Activated naive CD8-positive, alpha-beta T cell treated with anti-CD3 and anti-CD28 coated beads, Interleukin-2, amount 10 ng/mL, durations not matched to agents 7 days and 5 days (primary cell): Measurements from ENCODE around the gene SMIM13. TPM values are rescaled to one million over a fixed set of nuclear protein-coding genes. Genes with fewer than 3 reads are reported as not detected.
"Not testable (repeated sequence)": the region's sequence is repeated elsewhere in the genome, so short reads cannot be mapped to it uniquely, and the experiment has no call there.

Source experiments
- ATAC-seq: fragments of 150-1000 bp; cut with Tn5 transposase; one replicate; pipeline ENCODE4 v1.10.0; 2021; ENCODE audit warnings: low read depth, moderate library complexity
- POLR2A ChIA-PET: fragments of 350-600 bp; sonication (Branson Sonifier 250); formaldehyde crosslinking; loops from one replicate; lab custom pipeline; 2021; ENCODE audit warnings: antibody characterized with exemption; lab: Charles Lee
- DNase-seq: peaks from one replicate; pipeline ENCODE4 v3.0.0; 2021
- H3K27ac Mint-ChIP-seq: one replicate; pipeline ENCODE4 v1.8.0; 2022; ENCODE audit warnings: mild to moderate bottlenecking, mixed read lengths
- H3K27me3 Mint-ChIP-seq: one replicate; pipeline ENCODE4 v1.8.0; 2022; ENCODE audit warnings: mild to moderate bottlenecking, moderate library complexity, mixed read lengths
- H3K36me3 Mint-ChIP-seq: one replicate; pipeline ENCODE4 v1.8.0; 2021; ENCODE audit warnings: mild to moderate bottlenecking, mixed read lengths
- H3K4me1 Mint-ChIP-seq: one replicate; pipeline ENCODE4 v1.8.0; 2021; ENCODE audit warnings: mixed read lengths
- H3K4me3 Mint-ChIP-seq: one replicate; pipeline ENCODE4 v1.8.0; 2022; ENCODE audit warnings: mild to moderate bottlenecking, moderate library complexity, mixed read lengths
- H3K9me3 Mint-ChIP-seq: one replicate; pipeline ENCODE4 v1.8.0; 2021; ENCODE audit warnings: mixed read lengths
- total RNA-seq, 2 experiments: library from RNA; stranded (reverse); gene quantifications; one replicate each; pipeline ENCODE4 v1.2.3, GENCODE V29; 2021

SMIM13 gene
- total RNA-seq, 2 experiments from 2014 or later: 7.0 to 8.3 TPM

GRCh38 chr6:11115808-11116536 is 22.3 kb downstream of the SMIM13 start:
- DNase-seq, H3K4me3 Mint-ChIP-seq, ATAC-seq, H3K36me3 Mint-ChIP-seq, H3K27me3 Mint-ChIP-seq, POLR2A ChIA-PET, H3K27ac Mint-ChIP-seq, H3K9me3 Mint-ChIP-seq: not testable (repeated sequence)
- H3K4me1 Mint-ChIP-seq: peaks cover 22% of the 10 kb centered on the region

GRCh38 chr6:11120271-11121005 is 26.8 kb downstream of the SMIM13 start:
- ATAC-seq: no peak
- POLR2A ChIA-PET: no interaction called here
- Mint-ChIP-seq H3K27ac (no peak overlapping the region), H3K36me3 (peaks cover 6% of the 10 kb centered on the region), H3K9me3 (no peaks in the 10 kb centered on the region), H3K27me3 (no peaks in the 10 kb centered on the region), H3K4me3 (no peak overlapping the region), H3K4me1 (peaks cover 20% of the 10 kb centered on the region)
- DNase-seq: no peak

- Mint-ChIP-seq H3K27ac (no peak overlapping the region), H3K4me1 (peaks cover 16% of the 10 kb centered on the region), H3K27me3 (no peaks in the 10 kb centered on the region), H3K9me3 (peaks cover 2% of the 10 kb centered on the region), H3K36me3 (peaks cover 16% of the 10 kb centered on the region), H3K4me3 (no peak overlapping the region)
- ATAC-seq (no peak), DNase-seq (no peak)
- POLR2A ChIA-PET: no interaction called here
Observed at GRCh38 chr6:11121851-11122250, 28.2 kb downstream of the SMIM13 start.

GRCh38 chr6:11122380-11122779 is 28.7 kb downstream of the SMIM13 start:
- H3K27ac Mint-ChIP-seq: no peak overlapping the region
- POLR2A ChIA-PET: no interaction called here

GRCh38 chr6:11123978-11124377 is 30.3 kb downstream of the SMIM13 start:
- H3K27ac Mint-ChIP-seq: no peak overlapping the region
- peaks cover 23% of the 10 kb centered on the region for H3K36me3 Mint-ChIP-seq
- POLR2A ChIA-PET: no interaction called here
- H3K27me3 Mint-ChIP-seq: no peaks in the 10 kb centered on the region
- H3K9me3 Mint-ChIP-seq: peaks cover 3% of the 10 kb centered on the region
- peaks cover 17% of the 10 kb centered on the region for H3K4me1 Mint-ChIP-seq
- DNase-seq: no peak
- no peak overlapping the region for H3K4me3 Mint-ChIP-seq
- no peak for ATAC-seq

More at GRCh38 chr6:11122380-11122779, 28.7 kb downstream of the SMIM13 start:
- ATAC-seq (no peak), DNase-seq (no peak)
- no peaks in the 10 kb centered on the region for H3K27me3 Mint-ChIP-seq
- H3K4me3 Mint-ChIP-seq: no peak overlapping the region
- H3K9me3 Mint-ChIP-seq: peaks cover 3% of the 10 kb centered on the region
- peaks cover 17% of the 10 kb centered on the region for H3K4me1 Mint-ChIP-seq
- H3K36me3 Mint-ChIP-seq: peaks cover 20% of the 10 kb centered on the region

GRCh38 chr6:11126876-11127275 is 33.2 kb downstream of the SMIM13 start:
- ATAC-seq (no peak), DNase-seq (no peak)
- Mint-ChIP-seq H3K9me3 (peaks cover 3% of the 10 kb centered on the region), H3K4me3 (no peak overlapping the region), H3K27ac (no peak overlapping the region), H3K27me3 (no peaks in the 10 kb centered on the region), H3K4me1 (peaks cover 8% of the 10 kb centered on the region), H3K36me3 (peaks cover 19% of the 10 kb centered on the region)
- POLR2A ChIA-PET: no interaction called here

GRCh38 chr6:11128608-11129007 is 35.0 kb downstream of the SMIM13 start:
- ATAC-seq (no peak), DNase-seq (no peak)
- Mint-ChIP-seq H3K36me3 (peaks cover 19% of the 10 kb centered on the region), H3K4me1 (peaks cover 6% of the 10 kb centered on the region), H3K27me3 (no peaks in the 10 kb centered on the region), H3K4me3 (no peak overlapping the region), H3K27ac (no peak overlapping the region), H3K9me3 (peaks cover 3% of the 10 kb centered on the region)
- POLR2A ChIA-PET: no interaction called here

GRCh38 chr6:11129908-11130565 is 36.4 kb downstream of the SMIM13 start:
- peaks cover 1% of the 10 kb centered on the region for H3K4me1 Mint-ChIP-seq
- POLR2A ChIA-PET: interaction anchor here (0.6 kb wide), 1 partner anchor 435 kb away, joined by 6 read pairs; the partner anchor contains the start of gene PAK1IP1
- DNase-seq (no peak), ATAC-seq (no peak)
- H3K9me3 Mint-ChIP-seq: peaks cover 3% of the 10 kb centered on the region
- no peaks in the 10 kb centered on the region for H3K27me3 Mint-ChIP-seq
- no peak overlapping the region for H3K27ac Mint-ChIP-seq
- H3K36me3 Mint-ChIP-seq: peaks cover 26% of the 10 kb centered on the region
- H3K4me3 Mint-ChIP-seq: no peak overlapping the region

GRCh38 chr6:11130605-11131004 is 37.0 kb downstream of the SMIM13 start:
- DNase-seq (no peak), ATAC-seq (no peak)
- POLR2A ChIA-PET: no interaction called here
- H3K27me3 Mint-ChIP-seq: no peaks in the 10 kb centered on the region
- peaks cover 24% of the 10 kb centered on the region for H3K36me3 Mint-ChIP-seq
- no peak overlapping the region for H3K4me3 Mint-ChIP-seq
- H3K9me3 Mint-ChIP-seq: peaks cover 3% of the 10 kb centered on the region
- H3K27ac Mint-ChIP-seq: no peak overlapping the region
- peaks cover 1% of the 10 kb centered on the region for H3K4me1 Mint-ChIP-seq

GRCh38 chr6:11132194-11132888 is 38.7 kb downstream of the SMIM13 start:
- peaks cover under 1% of the 10 kb centered on the region for H3K4me1 Mint-ChIP-seq
- ATAC-seq (no peak), DNase-seq (no peak)
- no peaks in the 10 kb centered on the region for H3K9me3 Mint-ChIP-seq
- POLR2A ChIA-PET: no interaction called here
- no peaks in the 10 kb centered on the region for H3K27me3 Mint-ChIP-seq
- no peak overlapping the region for H3K27ac Mint-ChIP-seq
- H3K36me3 Mint-ChIP-seq: peaks cover 12% of the 10 kb centered on the region
- H3K4me3 Mint-ChIP-seq: no peak overlapping the region

- Mint-ChIP-seq H3K27me3 (no peaks in the 10 kb centered on the region), H3K36me3 (peaks cover 9% of the 10 kb centered on the region), H3K9me3 (no peaks in the 10 kb centered on the region), H3K27ac (no peak overlapping the region), H3K4me3 (no peak overlapping the region), H3K4me1 (no peaks in the 10 kb centered on the region)
- ATAC-seq: no peak
- POLR2A ChIA-PET: no interaction called here
- DNase-seq: no peak
Observed at GRCh38 chr6:11133281-11133680, 39.6 kb downstream of the SMIM13 start.

GRCh38 chr6:11136809-11137208 is 43.2 kb downstream of the SMIM13 start:
- POLR2A ChIA-PET: no interaction called here
- peaks cover 2% of the 10 kb centered on the region for H3K4me1 Mint-ChIP-seq

More at GRCh38 chr6:11136809-11137208, 43.2 kb downstream of the SMIM13 start:
- no peaks in the 10 kb centered on the region for H3K27me3 Mint-ChIP-seq
- H3K9me3 Mint-ChIP-seq: no peaks in the 10 kb centered on the region
- peaks cover 11% of the 10 kb centered on the region for H3K36me3 Mint-ChIP-seq
- no peak overlapping the region for H3K27ac Mint-ChIP-seq
- DNase-seq (no peak), ATAC-seq (no peak)
- H3K4me3 Mint-ChIP-seq: no peak overlapping the region
